NCI-H2081 (cell line): Measurements from ENCODE around the gene PEX11B.

Source experiments
- DNase-seq, 2 experiments: peaks; one replicate each; lab custom pipeline; 2025; lab: John Stamatoyannopoulos, UW

The PEX11B gene

DNA sequence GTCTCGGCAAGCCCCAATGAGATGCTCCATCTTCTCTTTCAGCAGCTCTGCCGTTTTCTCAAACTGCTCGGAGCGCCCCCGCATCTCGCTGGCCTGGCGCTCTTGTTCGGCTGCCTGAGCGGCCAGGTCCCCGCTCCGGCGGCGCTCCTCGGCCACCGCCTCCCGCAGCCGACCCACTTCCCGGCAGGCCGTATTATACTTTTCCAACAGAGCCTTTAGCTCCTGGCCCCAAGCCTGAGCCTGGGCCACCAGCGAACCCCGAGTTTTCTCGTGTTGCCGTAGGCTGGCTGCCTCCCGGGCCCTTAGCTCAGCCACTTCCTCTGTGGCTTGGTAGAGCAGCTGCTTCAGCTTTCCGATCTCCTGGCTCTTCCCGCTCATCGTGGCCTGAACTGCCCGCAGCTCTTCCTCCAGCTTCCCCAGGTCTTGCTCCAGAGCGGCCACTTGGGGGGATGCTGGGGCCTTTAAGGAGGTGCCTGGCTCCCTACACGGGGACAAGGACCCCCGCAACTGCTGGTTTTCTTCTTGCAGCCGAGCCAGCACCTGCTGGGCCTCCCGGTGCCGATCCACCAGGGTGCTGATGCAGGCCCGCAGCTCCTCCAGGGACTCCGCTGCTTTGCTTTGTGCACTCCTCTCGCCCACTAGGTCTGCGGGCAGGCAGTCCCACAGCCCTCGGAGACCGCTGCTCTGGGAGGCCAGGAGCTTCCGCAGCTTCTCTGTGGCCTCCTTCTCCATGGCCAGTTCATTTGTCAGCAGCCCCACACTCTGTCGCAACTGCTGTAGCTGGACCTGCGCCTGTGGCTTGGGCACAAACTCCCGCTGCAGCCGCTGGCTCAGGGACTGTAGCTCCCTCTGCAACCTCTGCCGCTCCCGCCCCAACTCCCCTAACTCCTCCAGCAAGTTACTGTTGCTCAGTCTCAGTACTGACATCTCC, 46.3 kb downstream of the PEX11B start:
- DNase-seq: no peak

DNA sequence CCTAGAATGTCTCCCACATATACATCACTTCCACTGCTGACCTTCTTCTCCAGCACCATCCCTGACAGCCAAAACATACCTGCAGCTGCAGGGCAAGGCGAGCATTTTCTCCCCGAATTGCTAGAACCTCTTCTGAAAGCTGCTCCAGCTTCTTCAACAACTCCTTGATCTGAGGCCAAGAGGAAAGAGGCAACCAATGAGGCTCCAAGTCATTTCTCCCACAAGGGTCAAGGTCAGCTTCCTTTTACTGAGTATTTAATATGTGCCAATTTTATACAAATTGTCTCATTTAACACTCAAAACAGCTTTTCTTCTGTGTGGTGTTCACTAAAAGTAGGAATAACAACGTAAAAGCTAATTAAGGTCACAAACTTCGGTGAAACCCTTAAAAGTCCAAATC, 50.3 kb downstream of the PEX11B start:
- DNase-seq: no peak

DNA sequence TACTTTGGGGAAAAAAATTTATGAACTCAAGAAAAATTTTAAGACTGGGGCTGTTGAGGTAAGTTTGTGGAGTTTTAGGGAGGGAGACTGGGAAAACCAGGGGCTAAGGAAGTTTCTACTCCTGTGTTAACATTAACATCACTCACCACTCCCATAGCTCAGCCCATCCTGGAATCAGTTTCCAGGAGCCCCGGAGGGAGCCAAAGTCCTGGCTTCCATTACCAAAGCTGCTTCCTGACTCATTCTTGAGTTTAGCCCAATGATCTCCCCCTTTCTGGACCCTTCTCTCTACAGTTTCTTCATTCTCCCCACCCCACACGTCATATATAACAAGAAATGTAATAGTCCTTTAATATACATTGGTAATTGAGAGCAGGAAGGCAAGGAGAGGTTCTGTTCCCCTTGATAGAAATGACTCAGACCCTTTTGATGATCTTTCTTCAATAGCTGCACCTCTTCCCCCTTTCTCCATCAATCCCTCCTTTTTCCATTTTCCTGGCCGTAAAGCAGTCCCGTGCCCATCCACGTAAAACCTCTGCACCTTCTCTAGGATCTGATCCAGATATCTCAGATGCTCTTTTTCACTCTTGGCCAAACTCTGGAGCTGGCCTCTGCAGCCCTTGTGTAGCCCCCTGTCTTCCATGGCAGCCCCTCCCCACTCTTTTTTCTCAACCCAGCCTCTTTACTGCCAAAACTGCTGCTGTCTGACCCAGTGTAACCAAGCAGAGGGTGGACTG, 55.1 kb downstream of the PEX11B start:
- no peak for DNase-seq
